RPMI7951 (cell line): Measurements from ENCODE around the gene OR5K4. TPM values are rescaled to one million over a fixed set of nuclear protein-coding genes. Genes with fewer than 3 reads are reported as not detected.
"Not testable (repeated sequence)": the region's sequence is repeated elsewhere in the genome, so short reads cannot be mapped to it uniquely, and the experiment has no call there.

Source experiments
- DNase-seq: peaks from one replicate; pipeline ENCODE4 v3.0.0-alpha.2; 2012; ENCODE audit warnings: low read depth
- total RNA-seq: library from RNA; depleted of rRNA; stranded (reverse); fragments of >200 nt; shearing (Covaris generic); gene quantifications from 2 replicates; pipeline ENCODE4 v1.2.3, GENCODE V29; 2014; rRNA removed

OR5K4 gene
- total RNA-seq, 1 experiment from 2014 or later: not detected

DNA sequence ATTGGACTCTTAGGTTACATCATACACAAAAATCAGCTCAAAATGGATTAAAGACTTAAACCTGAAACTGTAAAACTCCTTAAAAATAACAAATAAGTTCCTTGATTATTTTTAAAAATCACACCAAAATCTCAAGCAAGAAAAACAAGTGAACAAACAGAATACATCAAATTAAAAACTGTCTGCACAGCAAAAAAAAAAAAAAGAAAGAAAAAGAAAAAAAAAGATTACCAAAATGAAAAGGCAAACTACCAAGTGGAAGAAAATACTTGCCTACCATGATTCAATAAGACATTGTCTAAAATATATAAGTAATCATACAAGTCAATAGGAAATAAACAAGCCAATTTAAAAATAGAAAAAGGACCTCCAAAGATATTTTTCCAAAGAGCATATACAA lies 17.5 kb downstream of the OR5K4 start:
- no peak for DNase-seq

DNA sequence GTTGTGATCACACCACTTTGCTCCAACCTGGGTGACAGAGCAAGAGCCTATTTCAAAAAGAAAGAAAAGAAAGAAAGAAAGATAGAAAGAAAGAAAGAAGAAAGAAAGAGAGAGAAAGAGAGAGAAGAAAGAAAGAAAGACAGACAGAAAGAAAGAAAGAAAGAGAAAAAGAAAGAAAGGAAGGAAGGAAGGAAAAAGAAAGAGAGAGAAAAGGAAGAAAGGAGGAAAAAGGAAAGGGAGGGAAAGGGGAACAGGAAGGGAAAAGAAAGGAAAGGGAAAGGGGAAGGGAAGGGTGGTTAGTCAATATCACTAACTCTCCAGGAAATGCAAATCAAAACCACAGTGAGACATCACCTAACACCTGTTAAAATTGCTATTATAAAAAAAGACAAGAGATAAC lies 18.2 kb downstream of the OR5K4 start:
- no peak for DNase-seq

DNA sequence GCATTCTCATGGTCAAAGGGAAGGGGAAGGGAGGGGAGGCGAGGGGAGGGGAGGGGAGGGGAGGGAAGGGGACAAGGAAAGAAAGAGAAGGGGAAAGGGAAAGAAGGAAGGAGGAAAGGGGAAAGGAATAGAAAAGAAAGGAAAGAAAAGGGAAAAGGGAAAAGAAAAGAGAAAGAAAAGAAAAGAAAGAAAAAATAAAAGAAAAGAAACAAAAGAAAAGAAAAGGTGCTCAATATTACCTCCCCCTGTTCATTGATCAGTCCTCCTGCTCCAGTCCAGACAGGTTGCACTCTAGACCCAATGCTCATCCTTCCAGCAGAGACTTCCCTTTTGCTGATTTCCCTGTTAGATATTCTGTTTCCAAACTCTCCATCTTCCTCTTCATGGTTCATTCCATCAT lies 18.8 kb downstream of the OR5K4 start:
- no peak for DNase-seq

GRCh38 chr3:98376631-98377030 lies 23.0 kb downstream of the OR5K4 start:
- DNase-seq: no peak

DNA sequence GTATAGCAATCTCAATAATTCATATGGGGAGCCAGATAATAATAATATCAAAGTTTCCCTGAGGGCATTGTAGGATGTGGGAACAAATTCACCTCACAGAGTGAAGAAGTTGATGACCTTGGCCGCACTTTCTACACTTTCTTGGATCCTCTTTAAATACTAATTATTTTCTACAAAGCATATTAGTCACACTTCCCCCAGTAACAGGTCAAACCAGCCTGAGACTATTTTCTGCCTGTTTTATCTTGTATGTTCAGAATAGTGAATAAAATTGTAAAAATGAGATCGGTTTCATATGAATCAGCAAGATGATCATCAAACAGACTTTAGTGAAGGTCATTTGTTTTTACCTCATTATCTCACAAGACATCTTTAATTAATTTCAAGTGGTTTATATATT lies 34.5 kb downstream of the OR5K4 start:
- no peak for DNase-seq

- no peak for DNase-seq
Measured at GRCh38 chr3:98390366-98390765, 36.7 kb downstream of the OR5K4 start, which contains the start of gene OR5K3. Gene OR5K3 (plus strand): TSS chr3:98390666. CDS start chr3:98390666, 0 bp downstream.

DNA sequence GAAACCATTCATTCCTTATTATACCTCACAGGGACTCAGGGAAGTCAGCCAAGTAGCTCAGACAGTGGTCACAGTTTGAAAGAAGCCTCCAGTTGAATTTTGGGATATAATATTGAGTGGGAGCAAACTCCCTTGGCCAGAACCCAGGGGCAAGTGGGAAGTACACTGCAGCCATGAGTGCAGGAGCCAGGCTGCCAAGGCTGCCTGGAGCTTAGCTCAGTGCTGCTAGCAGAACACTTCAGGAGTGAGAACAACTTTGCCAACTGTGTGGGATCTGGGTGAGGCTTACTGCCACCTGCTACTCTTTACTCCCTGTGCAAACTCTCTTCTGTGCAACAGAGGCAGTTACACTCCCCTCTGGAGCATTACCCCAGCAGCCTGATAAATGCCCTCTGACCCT lies 41.4 kb downstream of the OR5K4 start:
- no peak for DNase-seq

GRCh38 chr3:98396482-98396881 lies 42.8 kb downstream of the OR5K4 start:
- not testable (repeated sequence) for DNase-seq

- no peak for DNase-seq
Measured at GRCh38 chr3:98398513-98398912, 44.9 kb downstream of the OR5K4 start.

DNA sequence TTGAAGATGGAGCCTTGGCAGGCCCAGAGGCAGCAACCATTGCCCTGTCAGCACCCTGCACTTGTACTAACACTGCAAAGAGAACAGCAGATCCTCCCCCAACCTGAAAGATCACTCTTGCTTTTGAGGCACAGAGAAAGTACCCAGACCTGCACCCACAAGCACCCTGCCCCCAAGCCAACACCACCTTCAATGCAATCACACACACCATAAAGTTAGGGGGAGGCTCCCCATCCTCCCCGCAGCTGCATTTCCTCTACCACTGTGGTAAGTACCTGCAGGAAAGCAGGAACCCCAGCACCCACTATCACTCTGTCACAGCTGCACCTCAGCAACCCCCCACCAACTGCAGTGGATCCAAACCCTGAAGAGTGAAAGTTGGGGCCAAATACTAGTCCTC lies 48.9 kb downstream of the OR5K4 start:
- no peak for DNase-seq

- no peak for DNase-seq
Measured at GRCh38 chr3:98404010-98404409, 50.4 kb downstream of the OR5K4 start.

Other genes starting within 250 kb of the OR5K4 start
- gene OR5H1, start 223.1 kb upstream of the OR5K4 start, total RNA-seq: not detected in 2 replicates
- not detected in 2 replicates for gene OR5H14, start 206.4 kb upstream of the OR5K4 start, total RNA-seq
- gene OR5H15, start 187.2 kb upstream of the OR5K4 start, total RNA-seq: not detected in 2 replicates
- gene OR5H6, start 89.6 kb upstream of the OR5K4 start, total RNA-seq: not detected in 2 replicates
- not detected in 2 replicates for gene OR5H2, start 71.3 kb upstream of the OR5K4 start, total RNA-seq
- gene OR5K3, start 36.8 kb downstream of the OR5K4 start, total RNA-seq: not detected in 2 replicates
- gene OR5K1, start 109.3 kb downstream of the OR5K4 start, total RNA-seq: not detected in 2 replicates
- not detected in 2 replicates for gene OR5K2, start 143.8 kb downstream of the OR5K4 start, total RNA-seq
- gene CLDND1, start 169.0 kb downstream of the OR5K4 start, total RNA-seq: 153 and 181 TPM in 2 replicates
- 0.20 and 0.36 TPM in 2 replicates for gene GPR15, start 178.1 kb downstream of the OR5K4 start, total RNA-seq
- gene CPOX, start 239.8 kb downstream of the OR5K4 start, total RNA-seq: 61.5 and 63.3 TPM in 2 replicates